Measurements from ENCODE around the gene KIF26B. TPM values are rescaled to one million over a fixed set of nuclear protein-coding genes. Genes with fewer than 3 reads are reported as not detected.

The KIF26B gene
- total RNA-seq, 1 experiment from 2014 or later = 1.1 TPM

DNA sequence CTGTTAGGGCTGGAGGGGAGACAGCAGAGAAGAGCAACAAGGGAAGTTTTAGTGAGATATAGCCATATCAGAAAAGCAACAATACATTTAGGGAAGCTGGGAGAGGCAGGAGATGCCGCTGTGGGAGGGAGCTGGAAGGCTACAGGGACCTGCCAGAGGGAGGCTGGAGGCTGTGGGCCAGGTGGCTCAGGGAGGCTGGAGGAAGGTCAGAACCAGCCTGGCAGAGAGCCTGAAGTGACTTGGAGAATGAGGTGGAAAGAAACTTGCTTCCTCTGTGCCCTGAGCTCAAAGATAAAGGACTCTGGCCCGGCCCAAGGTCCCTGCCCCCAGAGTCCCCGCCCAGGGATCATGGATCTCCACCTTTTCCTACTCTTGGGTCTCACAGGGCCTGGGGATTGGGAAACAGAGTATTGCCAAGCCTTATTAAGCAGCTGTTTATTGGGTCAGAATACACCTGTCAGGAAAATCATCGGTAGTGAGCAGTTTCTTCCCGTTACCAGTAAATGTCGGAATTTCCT lies 85.9 kb downstream of the KIF26B start:
- no peak for DNase-seq (ENCODE audit: low read depth)

DNA sequence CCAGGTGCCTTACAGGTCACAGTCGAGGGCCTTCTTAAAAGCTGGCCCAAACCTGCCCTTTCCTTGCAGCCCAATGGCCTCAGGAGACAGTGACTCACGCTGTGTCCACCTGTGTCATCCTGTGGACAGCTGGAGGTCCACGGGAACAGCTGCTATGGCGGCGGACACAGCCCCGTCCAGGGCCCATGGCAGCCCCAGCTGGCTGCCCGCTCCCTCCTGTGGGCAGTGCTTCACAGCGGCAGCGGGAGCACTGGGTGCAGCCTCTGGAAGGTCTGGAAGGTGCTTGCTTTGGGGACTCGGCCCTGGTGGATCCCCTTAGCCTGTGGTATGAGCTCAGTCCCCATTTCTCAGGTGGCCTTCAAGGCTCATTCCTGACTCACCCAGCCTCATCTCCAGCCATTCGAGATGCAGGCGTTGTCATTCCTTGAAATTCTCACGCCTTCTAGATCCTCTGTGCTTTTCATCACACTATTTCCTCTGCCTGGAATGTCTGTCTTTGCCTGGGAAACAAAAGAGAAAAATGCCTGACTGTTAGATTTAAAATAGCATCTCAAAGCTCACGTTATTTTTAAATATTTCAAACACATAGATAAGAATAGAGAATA lies 86.8 kb downstream of the KIF26B start:
- DNase-seq (ENCODE audit: low read depth) = no peak

DNA sequence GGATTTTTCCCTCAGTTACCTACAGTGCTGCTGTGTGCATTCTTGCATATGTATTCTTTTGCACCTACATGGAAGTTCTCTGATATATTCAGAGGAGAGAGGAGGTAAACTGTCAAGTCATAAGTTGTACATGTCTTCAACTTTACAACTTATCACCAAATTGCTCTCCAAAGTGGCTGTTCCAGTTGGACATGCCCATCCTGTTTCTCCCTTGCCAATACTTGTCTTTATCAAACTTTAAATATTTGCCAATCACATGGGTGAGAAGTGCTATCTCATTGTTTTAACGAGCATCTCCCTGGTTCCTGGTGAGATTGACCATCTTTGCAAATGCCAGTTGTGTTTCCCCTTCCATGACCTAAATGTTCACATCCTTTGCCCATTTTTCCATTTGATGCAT lies 88.2 kb downstream of the KIF26B start:
- DNase-seq (ENCODE audit: low read depth) = no peak

DNA sequence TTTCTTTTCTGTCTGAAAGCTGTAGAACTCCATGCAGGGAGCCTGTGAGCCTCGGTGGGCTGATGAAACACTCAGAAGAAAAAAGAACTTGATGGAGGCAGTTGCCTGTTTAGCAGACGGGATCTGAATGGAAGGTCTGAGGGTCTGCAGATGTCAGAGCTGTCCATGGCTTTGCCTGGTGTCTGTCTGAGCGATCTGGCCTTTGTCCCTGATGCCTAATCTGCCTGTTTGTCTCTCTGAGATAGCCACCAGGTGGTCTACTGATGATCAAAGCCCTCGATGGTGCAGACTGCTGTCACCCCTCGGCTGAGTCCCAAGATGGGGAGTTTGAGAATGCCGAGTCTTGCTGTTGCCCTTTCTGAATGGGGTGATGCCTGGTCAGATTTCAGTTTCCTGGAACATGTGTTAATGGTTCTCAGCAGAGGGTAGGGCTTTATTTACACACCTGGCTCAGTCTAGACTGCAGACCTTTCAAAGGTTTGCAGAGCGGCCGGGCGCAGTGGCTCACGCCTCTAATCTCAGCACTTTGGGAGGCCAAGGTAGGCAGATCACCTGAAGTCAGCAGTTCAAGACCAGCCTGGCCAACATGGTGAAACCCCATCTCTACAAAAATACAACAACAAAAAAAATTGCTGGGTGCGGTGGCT lies 90.4 kb downstream of the KIF26B start:
- DNase-seq (ENCODE audit: low read depth) = no peak

DNA sequence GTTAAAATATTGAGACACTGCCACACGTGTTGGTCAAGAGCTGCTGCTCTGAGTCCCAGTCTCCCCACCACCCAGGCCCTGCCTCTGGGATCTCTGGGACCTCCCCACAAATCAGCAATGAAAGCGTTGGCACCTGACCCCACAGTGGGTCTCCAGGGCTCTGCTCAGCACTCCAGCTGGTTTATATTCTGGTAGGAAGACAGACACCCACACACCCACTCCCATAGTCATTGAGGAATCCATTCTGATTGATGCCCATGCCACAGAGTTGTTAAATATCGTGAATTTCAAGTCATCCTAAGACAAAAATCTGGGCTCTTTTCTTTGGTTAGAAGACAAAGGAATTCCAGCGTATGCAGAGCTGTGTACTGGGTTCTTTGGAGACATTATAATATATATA lies 91.6 kb downstream of the KIF26B start:
- DNase-seq (ENCODE audit: low read depth) = no peak

DNA sequence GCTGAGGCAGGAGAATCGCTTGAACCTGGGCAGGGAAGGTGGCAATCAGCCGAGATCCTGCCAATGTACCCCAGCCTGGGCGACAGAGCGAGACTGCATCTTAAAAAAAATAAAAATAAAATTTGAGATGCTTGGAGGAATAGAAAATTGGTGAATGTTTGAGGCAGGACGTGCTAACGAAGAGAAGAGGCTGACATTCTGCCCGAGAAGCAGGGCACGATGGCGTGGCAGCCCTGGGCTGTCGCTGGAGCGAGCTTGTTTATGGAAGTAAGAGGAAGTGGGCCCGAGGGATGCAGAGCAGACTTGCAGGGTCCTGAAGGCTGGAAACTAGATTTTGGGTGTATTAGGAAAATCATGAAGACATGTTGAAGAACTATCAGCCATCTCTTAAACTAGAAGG lies 92.6 kb downstream of the KIF26B start:
- no peak for DNase-seq (ENCODE audit: low read depth)

DNA sequence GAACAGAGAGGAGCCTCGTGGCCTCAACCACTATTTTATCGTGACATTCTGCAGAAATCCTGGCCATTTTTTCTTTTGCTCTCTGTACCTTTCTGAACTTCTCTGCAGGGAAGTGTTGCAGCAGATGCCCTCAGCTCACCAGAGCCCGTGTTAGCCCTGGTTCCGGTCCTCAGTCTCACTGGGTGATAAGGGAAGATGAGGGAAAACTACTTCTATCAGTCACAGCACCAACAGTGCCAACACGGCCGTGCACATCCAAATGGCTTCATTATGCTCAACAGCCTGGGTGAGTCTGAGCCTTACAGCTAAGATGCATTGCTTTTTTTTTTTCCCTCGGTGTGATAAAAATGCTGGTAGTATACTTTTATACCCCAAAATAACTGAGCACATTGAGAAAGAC lies 93.0 kb downstream of the KIF26B start:
- no peak for DNase-seq (ENCODE audit: low read depth)

DNA sequence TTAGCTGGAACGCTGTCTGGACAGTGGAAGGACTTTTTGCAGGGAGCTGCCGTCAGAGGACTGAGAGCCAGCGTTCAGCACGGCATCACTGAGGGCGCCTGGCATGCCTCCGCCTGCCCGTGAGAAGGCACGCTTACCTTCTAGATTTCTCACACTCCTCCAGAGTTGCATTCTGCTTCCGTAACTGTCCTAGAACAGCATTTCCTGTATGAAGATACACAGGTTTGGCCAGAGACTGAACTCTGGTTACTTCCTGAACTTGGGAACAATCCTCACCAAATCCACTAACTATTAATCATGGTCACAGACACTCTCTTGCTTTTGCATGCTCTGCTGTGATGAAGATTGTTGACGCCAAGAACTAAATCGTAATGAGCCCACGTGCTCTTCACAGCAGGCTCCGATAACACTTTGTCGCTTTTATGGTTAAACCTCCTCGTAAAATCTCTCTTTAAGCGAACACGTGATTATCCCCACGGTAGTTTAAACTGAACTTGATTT lies 93.5 kb downstream of the KIF26B start:
- no peak for DNase-seq (ENCODE audit: low read depth)

DNA sequence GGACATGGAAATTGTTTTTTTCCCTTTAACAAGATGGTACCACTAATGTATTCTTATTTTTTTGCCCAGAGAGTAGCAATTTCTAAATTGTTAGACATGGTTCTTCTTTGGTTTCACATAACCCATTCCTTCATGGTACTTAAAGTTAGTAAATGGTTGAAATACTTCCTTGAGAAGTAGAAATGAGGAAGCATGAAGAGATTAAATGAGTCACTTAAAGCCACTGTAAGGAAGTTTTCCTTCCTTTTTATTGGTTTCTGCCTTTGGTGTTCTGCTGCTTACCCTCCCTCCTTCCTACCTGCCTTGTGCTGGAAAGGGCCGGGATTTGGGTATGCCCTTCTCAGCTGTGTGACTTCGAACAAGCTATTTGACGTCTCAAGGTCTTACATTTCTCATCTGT lies 101.0 kb downstream of the KIF26B start:
- DNase-seq (ENCODE audit: low read depth) = no peak

DNA sequence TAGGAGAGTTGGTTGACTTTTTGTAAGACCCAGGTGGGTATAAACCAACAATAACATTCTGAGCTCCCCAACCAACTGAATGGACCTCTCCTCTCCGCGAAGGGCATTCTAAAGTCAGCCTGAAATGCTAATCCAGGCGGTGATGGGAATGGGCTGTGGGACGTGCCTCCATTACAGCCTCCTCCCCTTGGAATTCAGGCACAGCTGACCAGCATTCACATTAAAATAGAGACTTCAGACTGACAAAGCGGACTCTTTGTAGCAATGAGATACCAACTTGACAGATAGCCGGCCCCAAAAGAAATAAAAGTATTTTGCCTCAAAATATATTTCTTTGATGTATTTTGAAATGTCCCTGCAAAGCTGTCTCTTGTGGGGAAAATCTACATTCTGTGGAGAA lies 101.7 kb downstream of the KIF26B start:
- DNase-seq (ENCODE audit: low read depth) = no peak

DNA sequence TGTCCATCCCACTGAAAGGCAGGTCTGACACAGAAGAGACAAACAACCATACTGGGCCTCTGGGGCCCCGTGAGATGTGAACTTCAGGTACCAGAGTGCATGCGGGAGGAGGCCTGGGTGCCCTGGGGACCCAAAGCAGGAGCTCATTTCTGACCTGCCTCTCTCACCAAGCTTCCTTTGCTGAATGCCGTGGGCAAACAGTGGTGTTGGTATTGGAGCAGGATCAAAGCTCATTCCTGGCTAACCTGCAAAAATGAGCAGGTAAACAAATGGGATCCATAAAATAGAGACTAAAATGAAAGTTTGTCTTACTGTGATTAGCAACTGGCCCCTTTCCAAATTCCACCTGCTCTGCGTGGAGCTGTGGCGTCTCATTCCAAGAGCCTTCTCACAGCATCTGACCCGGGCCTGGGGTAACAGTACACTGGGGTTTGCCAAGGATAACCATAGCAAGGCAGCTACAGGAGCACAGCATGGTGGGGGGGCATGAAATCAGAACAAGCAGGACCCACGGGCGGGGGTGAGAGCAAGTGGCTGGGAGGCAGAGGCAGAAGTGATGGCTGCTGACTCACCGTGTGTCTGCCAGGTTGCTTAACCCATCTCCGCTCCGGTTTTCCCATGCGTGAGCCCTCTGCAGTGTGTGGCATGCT lies 103.6 kb downstream of the KIF26B start:
- DNase-seq (ENCODE audit: low read depth) = no peak

DNA sequence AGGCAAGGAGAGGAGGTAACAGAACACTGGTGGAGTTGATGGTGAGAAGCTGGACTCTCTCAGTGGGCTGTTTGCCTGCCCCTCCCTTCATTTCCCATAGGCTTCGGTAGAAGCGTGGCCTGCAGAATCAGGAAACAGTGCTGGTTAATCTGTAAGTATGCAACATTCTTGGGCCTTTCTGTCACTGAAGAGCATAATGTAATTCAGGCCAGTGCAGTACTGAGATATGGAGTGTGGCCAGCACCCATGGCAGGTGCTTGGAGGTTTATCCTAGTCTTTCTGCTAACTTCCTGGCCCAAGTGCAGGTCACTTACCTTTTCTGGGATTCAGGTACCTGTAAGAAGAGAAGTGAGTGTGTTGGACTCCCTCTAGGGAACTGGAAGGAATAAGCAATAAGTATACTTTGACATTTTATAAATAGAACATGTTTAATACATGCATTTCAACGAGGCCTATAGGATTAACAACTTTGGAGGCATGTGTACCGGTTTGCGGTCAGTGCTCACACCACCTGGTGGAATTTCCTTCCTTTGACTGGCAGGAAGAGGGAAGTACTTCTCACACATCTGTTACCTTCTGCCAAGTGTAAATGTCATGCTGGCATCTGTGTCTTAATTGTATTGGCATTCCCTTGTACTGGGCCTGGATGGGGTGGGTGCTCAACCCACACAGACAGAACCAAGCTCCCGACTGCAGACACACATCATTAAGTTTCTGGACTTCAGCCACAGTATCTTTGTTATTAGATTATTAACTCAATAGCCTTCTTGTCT lies 105.5 kb downstream of the KIF26B start:
- no peak for DNase-seq (ENCODE audit: low read depth)

DNA sequence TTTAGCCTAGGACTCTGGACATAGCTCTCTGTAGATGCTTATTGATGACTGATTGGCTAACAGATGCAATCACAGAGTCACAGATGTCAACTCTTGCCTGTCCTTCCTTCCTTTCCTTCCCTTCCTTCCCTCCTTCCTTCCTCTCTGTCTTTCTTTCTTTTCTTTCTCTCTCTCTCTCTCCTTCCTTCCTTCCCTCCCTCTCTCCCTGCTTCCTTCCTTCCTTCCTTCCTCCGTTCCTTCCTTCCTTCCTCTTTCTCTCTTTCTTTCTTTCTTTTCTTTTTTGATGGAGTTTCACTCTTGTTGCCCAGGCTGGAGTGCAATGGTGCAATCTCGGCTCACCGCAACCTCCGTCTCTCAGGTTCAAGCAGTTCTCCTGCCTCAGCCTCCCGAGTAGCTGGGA lies 106.1 kb downstream of the KIF26B start:
- no peak for DNase-seq (ENCODE audit: low read depth)

DNA sequence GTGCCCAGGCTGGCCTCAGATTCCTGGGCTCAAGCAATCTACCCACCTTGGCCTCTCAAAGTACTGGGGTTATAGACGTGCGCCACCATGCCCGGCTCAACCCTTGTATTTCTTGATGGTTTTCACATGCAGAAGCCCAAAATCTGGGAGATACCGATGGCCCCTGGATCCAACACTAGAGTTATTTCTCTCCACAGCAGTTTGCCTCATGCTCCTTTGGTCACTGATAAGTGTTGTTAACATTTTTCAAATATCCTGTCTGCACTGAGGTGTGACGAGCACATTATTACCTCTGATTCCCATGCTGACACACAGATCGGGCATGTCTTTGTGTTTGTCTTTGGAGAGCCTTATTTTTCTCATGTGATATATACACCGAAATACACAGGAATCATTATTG lies 107.0 kb downstream of the KIF26B start:
- DNase-seq (ENCODE audit: low read depth) = no peak

DNA sequence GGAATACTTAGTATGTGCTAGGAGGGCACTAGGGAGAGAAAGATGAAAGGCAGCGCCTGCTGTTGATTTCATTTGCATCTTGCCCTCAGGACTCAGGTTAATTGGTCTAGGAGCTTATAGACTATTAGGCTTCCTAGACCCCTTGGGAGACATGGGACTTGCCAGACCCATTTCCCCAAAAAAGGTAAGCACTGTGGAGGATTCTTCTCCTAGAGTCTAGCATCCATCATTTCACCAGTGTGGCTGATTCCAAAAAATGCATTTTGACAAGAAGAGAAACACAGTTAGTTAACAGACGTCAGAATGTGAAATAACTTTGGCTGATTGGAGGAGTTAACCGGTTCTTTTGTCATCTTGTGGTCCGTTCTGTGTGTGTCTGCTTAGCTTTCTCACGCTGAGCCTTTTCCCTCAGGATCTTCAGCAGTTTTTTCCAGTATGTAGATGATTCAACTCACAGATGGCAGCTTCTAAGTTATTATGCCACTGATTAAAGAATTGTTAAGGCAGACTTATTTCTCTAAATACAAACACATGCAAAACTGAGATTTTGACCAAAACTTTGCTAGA lies 108.8 kb downstream of the KIF26B start:
- DNase-seq (ENCODE audit: low read depth) = no peak

DNA sequence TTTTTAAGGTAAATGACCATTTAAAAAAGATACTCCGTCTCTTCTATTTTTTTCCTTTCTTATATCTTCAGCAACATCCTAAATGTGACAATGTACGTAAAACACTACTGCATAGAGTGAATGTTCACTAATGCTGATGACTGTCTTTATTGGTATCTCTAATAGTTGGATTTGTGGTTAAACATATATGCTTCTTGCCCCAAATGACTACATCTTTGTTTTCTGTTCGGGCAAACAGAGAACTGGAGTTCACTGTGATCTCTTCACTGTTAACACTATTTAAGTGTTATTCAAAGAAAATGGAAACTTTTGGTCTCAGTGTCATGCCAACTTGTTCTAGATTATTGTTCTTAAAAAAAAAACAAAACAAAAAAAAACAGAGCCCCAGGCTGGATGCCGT lies 109.4 kb downstream of the KIF26B start:
- no peak for DNase-seq (ENCODE audit: low read depth)

DNA sequence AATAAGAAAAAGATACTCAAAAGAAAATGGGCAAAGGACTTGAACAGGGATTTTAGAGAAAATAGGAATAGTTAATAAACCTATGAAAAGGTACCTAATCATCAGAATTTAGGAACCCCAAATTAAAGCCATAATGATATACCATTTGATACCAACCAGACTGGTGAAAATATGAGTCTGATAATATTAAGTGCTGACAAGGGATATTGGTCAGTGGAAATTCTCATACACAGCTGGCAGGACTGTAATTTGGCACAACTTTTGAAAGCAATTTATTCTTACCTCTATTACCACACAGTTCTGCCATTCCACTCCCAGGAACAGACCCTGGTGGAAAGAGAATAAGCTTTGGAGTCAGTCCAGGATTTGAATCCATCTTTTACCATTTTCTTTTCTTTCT lies 111.3 kb downstream of the KIF26B start:
- DNase-seq (ENCODE audit: low read depth) = no peak

DNA sequence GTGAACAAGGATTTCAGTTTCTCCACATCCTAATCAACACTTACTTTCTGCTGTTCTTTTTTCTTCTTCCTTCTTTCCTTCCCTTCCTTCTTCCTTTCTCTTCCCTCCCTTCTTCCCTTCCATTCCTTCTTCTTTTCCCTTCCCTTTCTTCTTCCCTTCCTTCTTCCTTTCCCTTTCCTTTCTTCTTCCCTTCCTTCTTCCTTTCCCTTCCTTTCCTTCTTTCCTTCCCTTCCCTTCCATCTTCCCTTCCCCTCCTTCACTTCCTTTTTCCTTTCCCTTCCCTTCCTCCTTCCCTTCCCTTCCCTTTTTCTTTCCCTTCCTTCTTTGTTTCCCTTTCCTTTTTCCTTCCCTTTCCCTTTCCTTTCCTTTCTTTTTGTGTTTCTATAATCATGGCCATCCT lies 115.3 kb downstream of the KIF26B start:
- DNase-seq (ENCODE audit: low read depth) = no peak

DNA sequence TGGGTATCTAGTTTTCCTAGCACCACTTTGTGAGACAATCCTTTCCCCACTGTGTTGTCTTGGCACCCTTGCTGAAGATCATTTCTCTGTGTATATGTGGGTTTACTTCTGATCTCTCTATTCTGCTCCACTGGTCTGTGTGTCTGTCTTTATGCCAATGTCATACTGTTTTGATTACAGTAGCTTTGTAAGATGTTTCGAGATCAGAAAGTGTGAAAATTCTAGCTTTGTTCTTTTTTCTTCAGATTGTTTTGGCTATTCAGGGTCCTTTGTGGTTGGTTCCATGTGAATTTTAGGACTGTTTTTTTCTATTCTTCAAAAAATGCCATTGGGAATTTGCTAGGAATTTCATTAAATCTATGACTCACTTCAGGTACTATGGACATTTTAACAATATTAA lies 116.2 kb downstream of the KIF26B start:
- DNase-seq (ENCODE audit: low read depth) = no peak

DNA sequence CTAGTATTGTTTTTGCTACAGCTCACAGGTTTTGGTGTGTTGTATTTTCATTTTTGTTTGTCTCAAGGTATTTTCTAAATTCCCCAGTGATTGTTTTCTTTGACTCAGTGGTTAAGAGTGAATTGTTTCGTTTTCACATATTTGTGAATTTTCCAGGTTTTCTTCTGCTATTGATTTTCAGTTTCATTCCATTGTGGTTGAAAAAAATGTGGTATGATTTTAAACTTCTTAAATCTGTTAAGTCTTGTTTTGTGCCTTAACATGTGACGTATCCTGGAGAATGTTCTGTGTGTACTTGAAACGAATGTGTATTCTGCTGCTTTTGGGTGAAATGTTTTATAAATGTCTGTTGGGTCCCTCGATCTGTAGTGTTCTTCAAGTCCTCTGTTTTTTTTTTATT lies 117.9 kb downstream of the KIF26B start:
- DNase-seq (ENCODE audit: low read depth) = no peak

DNA sequence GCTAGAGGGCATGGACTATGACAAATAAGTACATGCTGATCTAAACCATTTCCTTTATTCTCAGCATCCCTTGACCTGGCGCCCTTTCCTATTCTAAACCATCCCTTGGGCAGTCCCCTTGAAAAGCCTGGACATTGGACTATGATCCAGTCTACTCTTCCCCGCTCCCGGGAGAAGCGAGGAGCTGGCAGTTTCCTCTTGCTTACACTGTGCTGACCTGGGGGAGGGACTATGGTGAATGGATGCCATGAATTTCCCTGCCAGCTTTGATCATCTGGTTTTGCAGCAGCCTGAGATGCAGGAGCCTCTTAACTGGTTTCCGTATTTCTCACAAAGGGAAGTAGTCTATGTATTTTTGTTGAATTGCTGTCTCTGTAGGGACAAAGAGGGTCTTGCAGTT lies 121.7 kb downstream of the KIF26B start:
- DNase-seq (ENCODE audit: low read depth) = no peak

DNA sequence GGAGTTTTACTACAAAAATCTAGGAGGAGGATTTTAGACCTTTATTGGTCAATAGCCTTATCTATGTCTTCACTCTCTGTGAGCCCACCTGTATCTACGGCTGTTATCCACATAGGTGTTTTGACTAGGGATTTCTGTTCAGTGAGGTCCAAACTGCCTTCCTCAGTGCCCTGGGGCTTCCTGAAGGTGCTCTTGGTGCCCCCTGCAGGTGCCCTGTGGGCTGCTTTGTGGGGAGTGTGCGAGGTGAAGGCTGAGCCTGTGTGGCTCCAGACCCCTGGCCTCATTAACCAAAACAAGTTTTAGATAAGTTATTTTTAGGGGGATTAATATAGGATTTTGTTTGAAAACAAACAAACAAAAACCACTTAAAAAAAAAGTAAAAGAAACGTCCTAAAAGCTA lies 122.5 kb downstream of the KIF26B start:
- no peak for DNase-seq (ENCODE audit: low read depth)
